ENCODE data around the gene CAP2.

DNA sequence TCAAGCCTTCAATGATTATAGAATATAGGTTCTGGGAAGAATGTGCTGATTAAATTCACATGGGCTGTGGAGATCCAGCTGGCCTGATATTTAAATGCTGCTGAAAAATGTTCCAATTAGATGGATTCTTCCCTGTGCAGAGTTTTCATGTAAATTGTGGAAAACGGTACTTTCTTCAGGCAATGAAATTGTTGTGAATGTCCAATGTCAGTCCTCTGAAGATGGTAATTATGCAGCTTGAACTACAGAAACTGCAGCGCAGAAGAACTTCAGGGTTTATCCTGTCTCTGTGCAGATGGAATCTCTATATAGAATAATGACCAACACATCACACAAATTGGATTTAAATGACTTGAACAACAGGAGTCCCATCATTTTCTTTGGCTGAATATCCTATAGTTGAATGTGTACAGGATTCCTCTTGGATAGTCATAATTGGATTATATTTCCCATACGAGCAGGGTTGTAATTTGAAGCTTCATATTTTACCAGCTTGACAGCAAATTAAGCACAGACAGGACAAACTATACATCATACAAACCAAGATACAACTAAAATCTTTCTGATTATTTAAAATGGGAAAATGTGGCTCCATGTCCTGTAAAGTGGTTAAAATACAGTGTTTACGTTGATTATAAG is 82.3 kb downstream of the CAP2 start:
- no peak for TF ChIP-seq CTCF (IDR thresholded peaks at IDR 0.05)
- no peak for TF ChIP-seq POLR2A (IDR thresholded peaks at IDR 0.05)
- no peak for TF ChIP-seq POLR2AphosphoS5 (IDR thresholded peaks at IDR 0.05)

All from suprapubic skin (tissue), 4 donors.